Heart right ventricle (tissue), 16 donors: ENCODE results near the gene HCN3. TPM values are rescaled to one million over a fixed set of nuclear protein-coding genes. Genes with fewer than 3 reads are reported as not detected.

Source experiments
- ATAC-seq, 8 donors: fragments of 200-7000 bp; cut with Tn5 transposase; one replicate each; pipeline ENCODE4 v1.9.1; 2020; ENCODE audit warnings: mild to moderate bottlenecking in 8 of 8, moderate library complexity in 8 of 8, moderate number of reproducible peaks in 1 of 8
- DNase-seq, 2 donors: peaks; one replicate each; pipeline ENCODE4 v3.0.0-alpha.2; 2020
- H3K27ac ChIP-seq, 10 donors: fragments of 200-600 bp; sonication (generic) in 2 of 10; one replicate each; pipeline versions ENCODE4 v1.5.0 to v1.8.0; 2020 to 2022; ENCODE audit warnings: mild to moderate bottlenecking in 3 of 10
- H3K27me3 ChIP-seq, 7 donors: fragments of 200-600 bp; one replicate each; pipeline ENCODE4 v1.8.0; 2021 to 2022; ENCODE audit warnings: mild to moderate bottlenecking in 2 of 7
- H3K36me3 ChIP-seq, 9 donors: fragments of 200-600 bp; sonication (generic) in 1 of 9; one replicate each; pipeline versions ENCODE4 v1.5.0 to v1.8.0; 2020 to 2022; ENCODE audit warnings: mild to moderate bottlenecking in 2 of 9
- H3K4me1 ChIP-seq, 9 donors: fragments of 200-600 bp; sonication (generic) in 1 of 9; one replicate each; pipeline versions ENCODE4 v1.5.0 to v1.8.0; 2020 to 2022; ENCODE audit warnings: mild to moderate bottlenecking in 4 of 9
- H3K4me3 ChIP-seq, 10 donors: fragments of 200-600 bp; sonication (generic) in 2 of 10; one replicate each; pipeline versions ENCODE4 v1.5.0 to v1.8.0; 2020 to 2022; ENCODE audit warnings: mild to moderate bottlenecking in 7 of 10, moderate library complexity in 2 of 10
- H3K9me3 ChIP-seq, 11 donors: fragments of 200-600 bp in 10 of 11; sonication (generic) in 2 of 11; one replicate each; pipeline versions ENCODE4 v1.5.0 to v1.8.0; 2013 to 2022; ENCODE audit warnings: mild to moderate bottlenecking in 2 of 11, control low read depth in 1 of 11, moderate library complexity in 1 of 11
- WGBS, 2 donors: extraction: QIAGEN DNeasy Blood & Tissue Kit; methylation state at CpG; one replicate each; pipeline ENCODE4 v1.1.7; 2013; ENCODE audit warnings: inconsistent platforms in 1 of 2; 5-methylcytosine and 5-hydroxymethylcytosine counted together
- intact Hi-C, 10 donors: fragments of 100-400 bp; cut with DNase I; formaldehyde crosslinking; loops; one replicate each; pipeline versions ENCODE4 v1.11.1 to v1.14.2; 2022
- polyA plus RNA-seq, 2 donors: library from polyadenylated mRNA; stranded (reverse); fragments of 200-250 nt; gene quantifications; one replicate each; pipeline ENCODE4 v1.2.3, GENCODE V29; 2013
- total RNA-seq, 10 donors: library from RNA; stranded (reverse); fragmentation: NEBNext Ultra II Directional in 3 of 10; extraction: Animal tissue kit (Norgen Biotek cat#: 25700) in 3 of 10; gene quantifications; one replicate each; pipeline versions ENCODE4 v1.2.1 to v1.2.4, GENCODE V29; 2021 to 2023
- TF ChIP-seq, protein P1 (sequence below), 9 donors: fragments of 200-600 bp; sonication (generic) in 2 of 9; IDR thresholded peaks; one replicate each; pipeline versions ENCODE4 v1.5.0 to v1.8.0; 2021 to 2022; ENCODE audit warnings: antibody characterized with exemption in 9 of 9, mild to moderate bottlenecking in 5 of 9, moderate library complexity in 1 of 9
- donor health status: Arrhythmogenic right ventricular cardiomyopathy.
- donor health status: ischemic (EF 13 %, LVEDD 7.1; RV severe dilation, severe dysfunction).
- donor health status: healthy with polysubstance abuse.
- donor health status: DM: no; HTN: yes; CAD: no.
- donor health status: DM: no; HTN: no; CAD: no.
- donor health status: ischemic (EF 25% LVEDD 6.9; RV normal size, moderate dysfunction).
- donor health status: ischemic (EF 25% LVEDD 5.7; RV mildly dilated, moderate dysfunction).
- donor health status: healthy.
- donor health status: DM: yes; HTN: yes; CAD: no.
- donor health status: Ischemic cardiomyopathy.
- donor health status: ischemic (EF 35%, LVEDD 5.7; RV mildly dilated, moderate dysfunction).
- donor health status: nonischemic (EF 11% LVEDD 7.7; RV severe dilation, severe dysfunction).
- donor health status: DM: yes; HTN: yes; CAD: no.
- donor health status: PGD.
- donor health status: ischemic (EF 29% LVEDD 5.4; RV normal size, mild dysfunction).
- donor health status: nonischemic (EF 23%, LVEDD 6.1; RV moderate dilation, normal function).

HCN3 gene
- total and polyA plus RNA-seq, 12 donors, result 0.68 to 3.2 (median 1.0) TPM

- peak overlapping the region; percentile 67 to 95 (median 84) for H3K4me3 ChIP-seq
- H3K9me3 ChIP-seq, result no peaks in the 10 kb centered on the region
- peak; percentile 85 to 92 (median 90) for ATAC-seq
- H3K27me3 ChIP-seq, result no peaks in the 10 kb centered on the region
- peak; percentile 94 to 96 for DNase-seq
- peak overlapping the region; percentile 91 to 98 (median 97) for H3K27ac ChIP-seq
- WGBS, 2 donors, result 0% methylated on average over 43 to 44 of the region's 44 CpGs
- H3K4me1 ChIP-seq, result peaks cover 7 to 54% (median 40%) of the 10 kb centered on the region in 9 donors
- TF ChIP-seq, protein P1, sequence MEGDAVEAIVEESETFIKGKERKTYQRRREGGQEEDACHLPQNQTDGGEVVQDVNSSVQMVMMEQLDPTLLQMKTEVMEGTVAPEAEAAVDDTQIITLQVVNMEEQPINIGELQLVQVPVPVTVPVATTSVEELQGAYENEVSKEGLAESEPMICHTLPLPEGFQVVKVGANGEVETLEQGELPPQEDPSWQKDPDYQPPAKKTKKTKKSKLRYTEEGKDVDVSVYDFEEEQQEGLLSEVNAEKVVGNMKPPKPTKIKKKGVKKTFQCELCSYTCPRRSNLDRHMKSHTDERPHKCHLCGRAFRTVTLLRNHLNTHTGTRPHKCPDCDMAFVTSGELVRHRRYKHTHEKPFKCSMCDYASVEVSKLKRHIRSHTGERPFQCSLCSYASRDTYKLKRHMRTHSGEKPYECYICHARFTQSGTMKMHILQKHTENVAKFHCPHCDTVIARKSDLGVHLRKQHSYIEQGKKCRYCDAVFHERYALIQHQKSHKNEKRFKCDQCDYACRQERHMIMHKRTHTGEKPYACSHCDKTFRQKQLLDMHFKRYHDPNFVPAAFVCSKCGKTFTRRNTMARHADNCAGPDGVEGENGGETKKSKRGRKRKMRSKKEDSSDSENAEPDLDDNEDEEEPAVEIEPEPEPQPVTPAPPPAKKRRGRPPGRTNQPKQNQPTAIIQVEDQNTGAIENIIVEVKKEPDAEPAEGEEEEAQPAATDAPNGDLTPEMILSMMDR (IDR thresholded peaks at IDR 0.05), result no peak
- peaks cover 0 to 45% (median 23%) of the 10 kb centered on the region in 9 donors for H3K36me3 ChIP-seq
- intact Hi-C loops, result loop anchor here in 9 of 10 donors (1.0 to 5.0 kb wide), 6 partner anchors 16 to 268 kb away; partner anchors contain the start of genes HCN3 (in 4 of the 9), MTX1 (in 2 of the 9), THBS3 (in 2 of the 9) and FDPS (in 1 of the 9)
Observed at GRCh38 chr1:155324037-155324716, 46.9 kb downstream of the HCN3 start.

DNA sequence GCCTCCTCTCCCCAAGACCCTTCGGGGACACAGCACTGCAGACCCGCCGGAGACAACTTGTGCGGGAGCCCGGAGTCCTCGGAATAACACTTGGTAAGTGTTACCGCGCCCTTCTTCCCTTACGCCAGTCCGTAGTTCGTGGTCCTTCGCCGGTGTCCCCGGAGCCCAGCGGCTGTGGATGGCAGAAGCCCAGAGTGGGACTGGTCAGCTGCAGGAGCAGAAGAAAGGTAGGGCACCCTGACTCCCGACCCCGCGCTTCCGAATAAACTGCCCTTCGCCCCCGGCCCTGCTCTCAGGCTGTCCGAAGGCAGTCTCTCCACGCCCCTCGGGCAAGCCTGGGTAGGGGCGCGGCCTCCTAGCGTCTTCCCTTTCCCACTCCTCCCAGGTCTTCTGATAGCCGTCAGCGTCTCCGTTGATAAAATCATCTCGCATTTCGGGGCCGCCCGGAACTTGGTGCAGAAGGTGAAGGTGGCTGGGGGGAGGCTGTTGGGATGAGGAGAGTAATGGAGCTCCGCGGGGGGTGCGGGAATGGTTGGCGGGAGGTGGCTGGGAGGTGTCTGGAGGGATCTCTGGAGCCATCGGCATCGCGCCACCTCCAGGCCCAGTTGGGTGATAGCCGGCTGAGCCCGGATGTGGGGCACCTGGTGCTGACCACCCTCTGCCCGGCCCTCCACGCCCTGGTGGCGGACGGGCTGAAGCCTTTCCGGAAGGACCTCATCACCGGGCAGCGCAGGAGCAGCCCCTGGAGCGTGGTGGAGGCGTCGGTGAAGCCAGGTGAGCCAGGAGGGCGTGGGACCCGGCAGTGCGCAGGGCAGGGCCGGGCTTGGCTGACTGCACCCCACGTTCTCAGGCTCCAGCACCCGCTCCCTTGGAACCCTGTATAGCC lies 47.7 kb downstream of the HCN3 start:
- 10 to 17% methylated on average over 59 of the region's 59 CpGs for WGBS, 2 donors
- peak overlapping the region; percentile 9 to 98 (median 97) for H3K27ac ChIP-seq
- peak overlapping the region; percentile 67 to 95 (median 84) for H3K4me3 ChIP-seq
- DNase-seq (peak; percentile 37 to 55), ATAC-seq (peak in 3 of 8 donors; percentile 0 to 3 (median 0))
- no peaks in the 10 kb centered on the region for H3K9me3 ChIP-seq
- H3K27me3 ChIP-seq, result no peaks in the 10 kb centered on the region
- H3K36me3 ChIP-seq, result peaks cover 0 to 48% (median 31%) of the 10 kb centered on the region in 9 donors
- TF ChIP-seq, protein P1 (IDR thresholded peaks at IDR 0.05), result peak in 6 of 9 donors; percentile 12 to 45 (median 32)
- intact Hi-C loops, result loop anchor here in 9 of 10 donors (1.0 to 5.0 kb wide), 6 partner anchors 17 to 267 kb away; partner anchors contain the start of genes HCN3 (in 4 of the 9), MTX1 (in 2 of the 9), THBS3 (in 2 of the 9) and FDPS (in 1 of the 9)
- H3K4me1 ChIP-seq, result peaks cover 7 to 46% (median 39%) of the 10 kb centered on the region in 9 donors

GRCh38 chr1:155325603-155325893 lies 48.3 kb downstream of the HCN3 start:
- peak overlapping the region in 4 of 10 donors; percentile 95 to 98 (median 98) for H3K27ac ChIP-seq
- intact Hi-C loops, result no loop called here
- H3K4me3 ChIP-seq, result peak overlapping the region in 8 of 10 donors; percentile 67 to 95 (median 84)
- TF ChIP-seq, protein P1 (IDR thresholded peaks at IDR 0.05), result no peak
- 63 to 65% methylated on average over 6 of the region's 6 CpGs for WGBS, 2 donors
- no peak for DNase-seq
- peaks cover 7 to 40% (median 33%) of the 10 kb centered on the region in 9 donors for H3K4me1 ChIP-seq
- no peaks in the 10 kb centered on the region for H3K9me3 ChIP-seq
- no peaks in the 10 kb centered on the region for H3K27me3 ChIP-seq
- ATAC-seq, result no peak
- H3K36me3 ChIP-seq, result peaks cover 0 to 54% (median 37%) of the 10 kb centered on the region in 9 donors

DNA sequence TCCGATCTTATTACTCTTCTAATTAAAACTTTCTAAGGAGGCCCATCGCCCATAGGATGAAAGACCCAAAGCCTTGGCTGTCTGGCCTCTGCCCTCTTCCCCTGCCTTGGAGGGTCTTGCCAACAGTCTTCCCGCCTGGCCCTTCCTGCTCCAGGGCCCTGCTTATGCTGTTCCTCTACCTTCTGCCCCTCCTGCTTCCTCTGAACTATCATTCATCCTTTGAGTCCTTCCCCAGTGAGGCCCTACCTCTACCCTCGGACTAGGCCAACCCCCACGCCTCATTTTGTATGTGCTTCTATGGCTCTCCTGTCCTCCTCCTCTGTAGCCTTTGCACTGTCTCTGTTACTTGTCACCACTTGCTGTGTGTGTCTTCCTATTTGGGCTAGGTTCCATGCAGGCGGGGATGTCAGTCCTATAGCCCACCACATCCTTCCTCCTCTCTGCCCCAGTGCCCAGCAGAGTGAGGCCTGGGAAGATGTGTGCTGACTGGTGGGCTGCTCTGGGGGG lies 48.8 kb downstream of the HCN3 start:
- Histone ChIP-seq H3K27me3 (no peaks in the 10 kb centered on the region), H3K27ac (peak overlapping the region in 1 of 10 donors; percentile 98), H3K4me1 (peaks cover 7 to 36% (median 28%) of the 10 kb centered on the region in 9 donors), H3K4me3 (no peak overlapping the region), H3K36me3 (peaks cover 0 to 59% (median 42%) of the 10 kb centered on the region in 9 donors), H3K9me3 (no peaks in the 10 kb centered on the region)
- TF ChIP-seq, protein P1 (IDR thresholded peaks at IDR 0.05), result no peak
- intact Hi-C loops, result no loop called here
- DNase-seq, result no peak
- 89 to 95% methylated on average over 6 of the region's 6 CpGs for WGBS, 2 donors
- no peak for ATAC-seq
